SK-N-SH (cell line): Measurements from ENCODE around the gene SUPT4H1. TPM values are rescaled to one million over a fixed set of nuclear protein-coding genes. Genes with fewer than 3 reads are reported as not detected.

Source experiments
- CTCF ChIA-PET: fragments of 300-600, 350-600 bp; formaldehyde crosslinking; extraction: SDS; loops from one replicate; lab custom pipeline; 2021; lab: Yijun Ruan, JAX
- POLR2A ChIA-PET: fragments of 350-600 bp; sonication (Branson Sonifier 250); formaldehyde crosslinking; extraction: SDS; loops from one replicate; lab custom pipeline; 2020; ENCODE audit warnings: antibody characterized with exemption, inconsistent platforms; lab: Yijun Ruan, JAX
- DNase-seq: peaks from one replicate; pipeline ENCODE4 v3.0.0; 2012
- H2AFZ ChIP-seq: fragments of 200-600 bp; sonication (generic); 2 replicates; pipeline ENCODE4 v1.8.1; 2016; ENCODE audit warnings: antibody characterized with exemption, mild to moderate bottlenecking, low read depth
- H3F3A ChIP-seq: fragments of 200-600 bp; sonication (generic); replicated peaks from 2 replicates; pipeline ENCODE3; 2016; ENCODE audit warnings: antibody characterized with exemption, mild to moderate bottlenecking; ENCODE audit not compliant: insufficient read depth
- H3K27ac ChIP-seq, 2 experiments: fragments of 200-500 bp in 1 of 2; fragments of 200-600 bp in 1 of 2; sonication (Bioruptor generic) in 1 of 2; sonication (generic), shearing (Covaris generic) in 1 of 2; 2 replicates each; pipeline versions ENCODE4 v1.5.1 to v1.6.1; 2014 to 2016; ENCODE audit warnings: low read depth in 2 of 2, inconsistent platforms in 1 of 2, low read length in 1 of 2, mild to moderate bottlenecking in 1 of 2, mixed read lengths in 1 of 2
- H3K27me3 ChIP-seq: fragments of 200-600 bp; sonication (generic), shearing (Covaris generic); 2 replicates; pipeline ENCODE4 v1.6.1; 2016; ENCODE audit warnings: mixed run types; ENCODE audit not compliant: insufficient read depth
- H3K36me3 ChIP-seq, 2 experiments: fragments of 200-500 bp in 1 of 2; fragments of 200-600 bp in 1 of 2; sonication (Bioruptor generic) in 1 of 2; sonication (generic) in 1 of 2; replicated peaks in 1 of 2; 2 replicates each; pipeline versions ENCODE3 to v1.5.1; 2014 to 2016; ENCODE audit warnings: low read length in 1 of 2, mild to moderate bottlenecking in 1 of 2; ENCODE audit not compliant: insufficient read depth in 2 of 2, control insufficient read depth in 1 of 2
- H3K4me1 ChIP-seq, 2 experiments: fragments of 200-500 bp in 1 of 2; fragments of 200-600 bp in 1 of 2; sonication (Bioruptor generic) in 1 of 2; sonication (generic), shearing (Covaris generic) in 1 of 2; 2 replicates each; pipeline versions ENCODE4 v1.5.1 to v1.6.1; 2014 to 2016; ENCODE audit warnings: low read depth in 1 of 2, low read length in 1 of 2, mixed run types in 1 of 2; ENCODE audit not compliant: insufficient read depth in 2 of 2, control insufficient read depth in 1 of 2
- H3K4me2 ChIP-seq: fragments of 200-600 bp; sonication (generic), shearing (Covaris generic); 2 replicates; pipeline ENCODE4 v1.6.1; 2017; ENCODE audit warnings: mixed run types
- H3K4me3 ChIP-seq, 2 experiments: fragments of 200-500 bp in 1 of 2; fragments of 200-600 bp in 1 of 2; sonication (Bioruptor generic) in 1 of 2; sonication (generic), shearing (Covaris generic) in 1 of 2; 2 replicates each; pipeline versions ENCODE4 v1.5.1 to v1.8.1; 2014 to 2016; ENCODE audit warnings: low read depth in 2 of 2, inconsistent platforms in 1 of 2, low read length in 1 of 2, mild to moderate bottlenecking in 1 of 2, mixed read lengths in 1 of 2, moderate library complexity in 1 of 2
- H3K79me2 ChIP-seq: fragments of 200-600 bp; sonication (generic); 2 replicates; pipeline ENCODE4 v1.8.1; 2017; ENCODE audit warnings: mild to moderate bottlenecking; ENCODE audit not compliant: insufficient read depth
- H3K9ac ChIP-seq: fragments of 200-600 bp; sonication (generic); 2 replicates; pipeline ENCODE4 v1.6.1; 2017; ENCODE audit warnings: mixed run types
- H3K9me2 ChIP-seq: fragments of 200-600 bp; sonication (generic); 2 replicates; pipeline ENCODE4 v1.6.1; 2017; ENCODE audit warnings: mixed run types
- H3K9me3 ChIP-seq: fragments of 200-600 bp; sonication (generic); 2 replicates; pipeline ENCODE4 v1.6.1; 2017; ENCODE audit warnings: mixed run types, mild to moderate bottlenecking, moderate library complexity
- H4K20me1 ChIP-seq: fragments of 200-600 bp; sonication (generic); 2 replicates; pipeline ENCODE4 v1.6.1; 2017; ENCODE audit warnings: mild to moderate bottlenecking, mixed run types; ENCODE audit not compliant: insufficient read depth
- CHD2 ChIP-seq: fragments of 150-350 bp; IDR thresholded peaks from 2 replicates; pipeline ENCODE4 v1.6.1; 2018; ENCODE audit warnings: low read length; ENCODE audit not compliant: partially characterized antibody
- ELF1 ChIP-seq: IDR thresholded peaks from 2 replicates; pipeline ENCODE4 v1.4.0; 2012
- FOSL2 ChIP-seq: IDR thresholded peaks from 2 replicates; pipeline ENCODE4 v1.4.0; 2012; ENCODE audit warnings: low read depth, mild to moderate bottlenecking, moderate library complexity, borderline replicate concordance
- GATA2 ChIP-seq: sonication (generic); formaldehyde crosslinking; IDR thresholded peaks from 2 replicates; pipeline ENCODE4 v1.5.0; 2020; ENCODE audit warnings: mild to moderate bottlenecking, missing genetic modification reagents
- JUND ChIP-seq: IDR thresholded peaks from 2 replicates; pipeline ENCODE4 v1.4.0; 2012
- NFIC ChIP-seq: IDR thresholded peaks from 2 replicates; pipeline ENCODE4 v1.4.0; 2012; ENCODE audit warnings: borderline replicate concordance
- NRF1 ChIP-seq: IDR thresholded peaks from 2 replicates; pipeline ENCODE4 v1.6.1; 2012; ENCODE audit warnings: low read depth, mild to moderate bottlenecking, low read length
- POLR2AphosphoS5 ChIP-seq: IDR thresholded peaks from 2 replicates; pipeline ENCODE4 v1.6.1; 2012; ENCODE audit warnings: low read depth, low read length
- RCOR1 ChIP-seq: fragments of 150-350 bp; IDR thresholded peaks from 2 replicates; pipeline ENCODE4 v1.6.1; 2017; ENCODE audit warnings: antibody characterized with exemption, low read length
- REST ChIP-seq: IDR thresholded peaks from 2 replicates; pipeline ENCODE4 v1.6.1; 2012; ENCODE audit warnings: mild to moderate bottlenecking, low read depth, low read length, moderate library complexity
- RFX5 ChIP-seq: IDR thresholded peaks from 2 replicates; pipeline ENCODE4 v1.6.1; 2012; ENCODE audit warnings: mild to moderate bottlenecking, improper control_type of control experiment, low read length
- SIN3A ChIP-seq: IDR thresholded peaks from 2 replicates; pipeline ENCODE4 v1.6.1; 2012; ENCODE audit warnings: low read depth, mild to moderate bottlenecking, low read length, moderate library complexity, borderline replicate concordance
- SMC3 ChIP-seq: IDR thresholded peaks from 2 replicates; pipeline ENCODE4 v1.6.1; 2012; ENCODE audit warnings: low read depth, low read length, improper control_type of control experiment
- TAF1 ChIP-seq: IDR thresholded peaks from 2 replicates; pipeline ENCODE4 v1.6.1; 2012; ENCODE audit warnings: low read depth, mild to moderate bottlenecking, low read length, moderate library complexity, borderline replicate concordance
- TCF12 ChIP-seq: IDR thresholded peaks from 2 replicates; pipeline ENCODE4 v1.4.0; 2012
- TEAD4 ChIP-seq: IDR thresholded peaks from 2 replicates; pipeline ENCODE4 v1.4.0; 2012; ENCODE audit warnings: mild to moderate bottlenecking, borderline replicate concordance; ENCODE audit not compliant: insufficient read depth
- USF1 ChIP-seq: IDR thresholded peaks from 2 replicates; pipeline ENCODE4 v1.4.0; 2012; ENCODE audit warnings: low read depth, borderline replicate concordance
- USF2 ChIP-seq: fragments of 150-350 bp; IDR thresholded peaks from 2 replicates; pipeline ENCODE4 v1.6.1; 2017; ENCODE audit warnings: antibody characterized with exemption, low read length, low read depth, borderline replicate concordance
- ZBTB33 ChIP-seq: IDR thresholded peaks from 2 replicates; pipeline ENCODE4 v1.4.0; 2012; ENCODE audit warnings: low read depth, borderline replicate concordance
- WGBS: methylation state at CpG from one replicate; pipeline ENCODE4 v1.1.6; 2017; ENCODE audit warnings: low lambda C conversion rate; 5-methylcytosine and 5-hydroxymethylcytosine counted together
- polyA plus RNA-seq, 3 experiments: library from polyadenylated mRNA; depleted of rRNA; stranded (reverse); fragments of >200 nt; gene quantifications; 2 replicates each; pipeline ENCODE4 v1.2.3, GENCODE V29; 2012

Gene SUPT4H1
- polyA plus RNA-seq, 1 of the 3 experiments (the other 2 are of a cell fraction): 165 TPM

- Histone ChIP-seq H3K4me3 (no peak overlapping the region), H3K36me3 (no peaks in the 10 kb centered on the region), H3K9ac (no peak overlapping the region), H3K79me2 (no peaks in the 10 kb centered on the region), H4K20me1 (no peaks in the 10 kb centered on the region), H3F3A (no peaks in the 10 kb centered on the region), H2AFZ (no peak overlapping the region), H3K9me2 (no peaks in the 10 kb centered on the region), H3K4me1 (peaks cover 0 to 34% of the 10 kb centered on the region in 2 experiments; a peak in 1 of 4 replicates), H3K27ac (no peak overlapping the region; a peak in 1 of 4 replicates), H3K27me3 (no peaks in the 10 kb centered on the region), H3K9me3 (no peaks in the 10 kb centered on the region), H3K4me2 (no peak overlapping the region)
- WGBS: 82% methylated on average over 3 of the region's 3 CpGs
- CTCF ChIA-PET: interaction anchor here (0.6 to 2.7 kb wide), 6 partner anchors 13 to 89 kb away, joined by 3 to 14 read pairs (median 3); partner anchors contain the start of genes RNF43 and SUPT4H1
- POLR2A ChIA-PET: interaction anchor here (3.9 kb wide), 1 partner anchor 13 kb away, joined by 23 read pairs; the partner anchor contains the start of gene SUPT4H1
- TF ChIP-seq USF1 (no peak), FOSL2 (no peak), POLR2AphosphoS5 (no peak), SMC3 (no peak), ELF1 (no peak), GATA2 (CRISPR knock-in tag) (no peak), TAF1 (no peak), RFX5 (no peak), JUND (no peak)
- no peak for DNase-seq
Observed at GRCh38 chr17:58338454-58338840, 13.6 kb downstream of the SUPT4H1 start.

GRCh38 chr17:58337600-58338453, 14.2 kb downstream of the SUPT4H1 start:
- Histone ChIP-seq H3K4me1 (peaks cover 0 to 34% of the 10 kb centered on the region in 2 experiments; a peak in 1 of 4 replicates), H3K4me2 (no peak overlapping the region)
- TF ChIP-seq REST (no peak), SMC3 (no peak), JUND (no peak), ZBTB33 (no peak), SIN3A (no peak), NFIC (no peak), NRF1 (no peak), USF2 (no peak), RFX5 (no peak), FOSL2 (no peak), RCOR1 (no peak), CHD2 (no peak), TAF1 (no peak), TCF12 (no peak), TEAD4 (no peak)

More at GRCh38 chr17:58337600-58338453, 14.2 kb downstream of the SUPT4H1 start:
- Histone ChIP-seq H3K27ac (no peak overlapping the region), H3K9me2 (no peaks in the 10 kb centered on the region), H3K36me3 (no peaks in the 10 kb centered on the region), H3F3A (no peaks in the 10 kb centered on the region), H2AFZ (no peak overlapping the region), H3K4me3 (no peak overlapping the region), H4K20me1 (no peaks in the 10 kb centered on the region), H3K9me3 (no peaks in the 10 kb centered on the region), H3K79me2 (no peaks in the 10 kb centered on the region), H3K9ac (no peak overlapping the region), H3K27me3 (no peaks in the 10 kb centered on the region)
- WGBS: 60% methylated on average over 23 of the region's 23 CpGs
- DNase-seq: no peak
- ChIA-PET POLR2A (interaction anchor here (4.1 kb wide), 1 partner anchor 14 kb away, joined by 21 read pairs; the partner anchor contains the start of gene SUPT4H1), CTCF (interaction anchor here (0.6 to 2.7 kb wide), 4 partner anchors 21 to 79 kb away, joined by 3 to 14 read pairs (median 6); partner anchors contain the start of gene RNF43)
